ENCODE data around the gene NKTR.
A peak's percentile ranks its signal among the peaks of the same experiment; 100 is the strongest.
"Not testable (repeated sequence)": the region's sequence is repeated elsewhere in the genome, so short reads cannot be mapped to it uniquely, and the experiment has no call there.

Gene NKTR

GRCh38 chr3:42600111-42600957 is at the start of gene NKTR:
NKTR (plus strand) TSS chr3:42600686; CDS start chr3:42601007, 321 bp downstream.
- peak; percentile 99 for DNase-seq (ENCODE audit: low spot score)

GRCh38 chr3:42552830-42553229 is 47.7 kb upstream of the NKTR start:
- DNase-seq (ENCODE audit: low spot score), result no peak

- DNase-seq (ENCODE audit: low spot score), result no peak
Measured at GRCh38 chr3:42556089-42556632, 44.3 kb upstream of the NKTR start.

- DNase-seq (ENCODE audit: low spot score), result not testable (repeated sequence)
Measured at GRCh38 chr3:42556817-42557216, 43.7 kb upstream of the NKTR start.

- DNase-seq (ENCODE audit: low spot score), result no peak
Measured at GRCh38 chr3:42557854-42558253, 42.6 kb upstream of the NKTR start.

GRCh38 chr3:42562047-42562907 is 38.2 kb upstream of the NKTR start:
- no peak for DNase-seq (ENCODE audit: low spot score)

GRCh38 chr3:42569593-42570142 is 30.8 kb upstream of the NKTR start:
- no peak for DNase-seq (ENCODE audit: low spot score)

- DNase-seq (ENCODE audit: low spot score), result no peak
Measured at GRCh38 chr3:42572278-42572677, 28.2 kb upstream of the NKTR start.

- no peak for DNase-seq (ENCODE audit: low spot score)
Measured at GRCh38 chr3:42575137-42575741, 25.2 kb upstream of the NKTR start.

GRCh38 chr3:42578054-42578453 is 22.4 kb upstream of the NKTR start:
- DNase-seq (ENCODE audit: low spot score), result no peak

- not testable (repeated sequence) for DNase-seq (ENCODE audit: low spot score)
Measured at GRCh38 chr3:42579346-42579745, 21.1 kb upstream of the NKTR start.

- no peak for DNase-seq (ENCODE audit: low spot score)
Measured at GRCh38 chr3:42581400-42581708, 19.1 kb upstream of the NKTR start.

- peak; percentile 94 for DNase-seq (ENCODE audit: low spot score)
Measured at GRCh38 chr3:42581709-42582473, 18.6 kb upstream of the NKTR start, which contains the start of gene SEC22C. SEC22C (minus strand) TSS chr3:42581967; CDS start chr3:42569046, 12,921 bp downstream.

GRCh38 chr3:42582474-42583070 is 17.9 kb upstream of the NKTR start:
- DNase-seq (ENCODE audit: low spot score), result no peak

- no peak for DNase-seq (ENCODE audit: low spot score)
Measured at GRCh38 chr3:42588625-42589024, 11.9 kb upstream of the NKTR start.

- DNase-seq (ENCODE audit: low spot score), result no peak
Measured at GRCh38 chr3:42589382-42590109, 10.9 kb upstream of the NKTR start.

GRCh38 chr3:42590989-42591756 is 9.3 kb upstream of the NKTR start:
- DNase-seq (ENCODE audit: low spot score), result no peak

- no peak for DNase-seq (ENCODE audit: low spot score)
Measured at GRCh38 chr3:42591811-42592210, 8.7 kb upstream of the NKTR start.

GRCh38 chr3:42593635-42594034 is 6.9 kb upstream of the NKTR start:
- DNase-seq (ENCODE audit: low spot score), result no peak
